ENCODE data around the gene ATP5PD. TPM values are rescaled to one million over a fixed set of nuclear protein-coding genes. Genes with fewer than 3 reads are reported as not detected.
"Not testable (repeated sequence)": the region's sequence is repeated elsewhere in the genome, so short reads cannot be mapped to it uniquely, and the experiment has no call there.

Gene ATP5PD
- total RNA-seq, 6 donors from 2014 or later: 126 to 198 (median 186) TPM

- Histone ChIP-seq H3K4me1 (peaks cover 36 to 47% (median 40%) of the 10 kb centered on the region in 4 donors), H3K9me3 (no peaks in the 10 kb centered on the region), H3K27me3 (no peaks in the 10 kb centered on the region), H3K27ac (peak overlapping the region; percentile 16 to 91 (median 36)), H3K36me3 (no peaks in the 10 kb centered on the region), H3K4me3 (peak overlapping the region; percentile 20 to 75 (median 64))
- DNase-seq: peak in 1 of 2 donors; percentile 62
- WGBS, 2 donors: 5 to 10% methylated on average over 13 of the region's 13 CpGs
- TF ChIP-seq POLR2A (IDR thresholded peaks at IDR 0.05) (no peak), POLR2AphosphoS5 (IDR thresholded peaks at IDR 0.05) (no peak)
- ATAC-seq (ENCODE audit: low FRiP score in 2 of 2): no peak
These were observed 14.0 kb downstream of the ATP5PD start for GRCh38 chr17:75032720-75033280.

- DNase-seq: peak in 1 of 2 donors; percentile 62
- H3K9me3 ChIP-seq: no peaks in the 10 kb centered on the region
- no peaks in the 10 kb centered on the region for H3K27me3 ChIP-seq
- H3K27ac ChIP-seq: peak overlapping the region; percentile 16 to 51 (median 29)
- ATAC-seq (ENCODE audit: low FRiP score in 2 of 2): peak; percentile 51
- peak overlapping the region; percentile 20 to 75 (median 64) for H3K4me3 ChIP-seq
- H3K36me3 ChIP-seq: no peaks in the 10 kb centered on the region
- H3K4me1 ChIP-seq: peaks cover 36 to 47% (median 40%) of the 10 kb centered on the region in 4 donors
- TF ChIP-seq CTCF (IDR thresholded peaks at IDR 0.05) (no peak), EP300 (IDR thresholded peaks at IDR 0.05) (no peak), POLR2AphosphoS5 (IDR thresholded peaks at IDR 0.05) (no peak), POLR2A (IDR thresholded peaks at IDR 0.05) (no peak)
- 11 to 21% methylated on average over 10 of the region's 10 CpGs for whole genome bisulfite sequencing, 2 donors
These were observed 14.6 kb downstream of the ATP5PD start for GRCh38 chr17:75031972-75032719.

GRCh38 chr17:75030161-75030560 lies 16.6 kb downstream of the ATP5PD start:
- Histone ChIP-seq H3K9me3 (no peaks in the 10 kb centered on the region), H3K27me3 (no peaks in the 10 kb centered on the region), H3K36me3 (no peaks in the 10 kb centered on the region), H3K27ac (no peak overlapping the region), H3K4me3 (no peak overlapping the region), H3K4me1 (peaks cover 21 to 33% (median 25%) of the 10 kb centered on the region in 4 donors)
- DNase-seq (no peak), ATAC-seq (ENCODE audit: low FRiP score in 2 of 2) (no peak)
- 87 to 100% methylated on average over 8 of the region's 8 CpGs for WGBS, 2 donors
- TF ChIP-seq EP300 (IDR thresholded peaks at IDR 0.05): no peak
- no peak for TF ChIP-seq POLR2AphosphoS5 (IDR thresholded peaks at IDR 0.05)
- no peak for TF ChIP-seq POLR2A (IDR thresholded peaks at IDR 0.05)
- no peak for TF ChIP-seq CTCF (IDR thresholded peaks at IDR 0.05)

- not testable (repeated sequence) for ATAC-seq (ENCODE audit: low FRiP score in 2 of 2); H3K4me1 ChIP-seq; H3K27me3 ChIP-seq; H3K9me3 ChIP-seq; H3K4me3 ChIP-seq; H3K27ac ChIP-seq
- H3K36me3 ChIP-seq: peaks cover 0 to 13% (median 9%) of the 10 kb centered on the region in 4 donors
- DNase-seq: peak in 1 of 2 donors; percentile 40
- WGBS, 2 donors: 52% methylated on average over 2 of the region's 2 CpGs
These were observed 20.1 kb downstream of the ATP5PD start for GRCh38 chr17:75026650-75027049.

- H3K27me3 ChIP-seq; H3K27ac ChIP-seq; H3K4me1 ChIP-seq; DNase-seq; H3K4me3 ChIP-seq; H3K9me3 ChIP-seq; ATAC-seq (ENCODE audit: low FRiP score in 2 of 2): not testable (repeated sequence)
- peaks cover 10 to 25% (median 22%) of the 10 kb centered on the region in 4 donors for H3K36me3 ChIP-seq
- WGBS, 2 donors: 62 to 72% methylated on average over 6 to 9 of the region's 9 CpGs
These were observed 21.4 kb downstream of the ATP5PD start for GRCh38 chr17:75025398-75025734.

GRCh38 chr17:75024686-75025397 lies 21.9 kb downstream of the ATP5PD start:
- DNase-seq (no peak), ATAC-seq (ENCODE audit: low FRiP score in 2 of 2) (no peak)
- TF ChIP-seq POLR2AphosphoS5 (IDR thresholded peaks at IDR 0.05) (no peak), EP300 (IDR thresholded peaks at IDR 0.05) (no peak), CTCF (IDR thresholded peaks at IDR 0.05) (no peak), POLR2A (IDR thresholded peaks at IDR 0.05) (no peak)
- no peaks in the 10 kb centered on the region for H3K27me3 ChIP-seq
- peaks cover 0 to 7% (median 0%) of the 10 kb centered on the region in 4 donors for H3K4me1 ChIP-seq
- WGBS, 2 donors: 66 to 74% methylated on average over 10 of the region's 10 CpGs
- H3K27ac ChIP-seq: no peak overlapping the region
- H3K4me3 ChIP-seq: no peak overlapping the region
- H3K9me3 ChIP-seq: no peaks in the 10 kb centered on the region
- H3K36me3 ChIP-seq: peaks cover 10 to 28% (median 24%) of the 10 kb centered on the region in 4 donors
